SJSA1 (cell line): ENCODE results near the gene FTO. TPM values are rescaled to one million over a fixed set of nuclear protein-coding genes. Genes with fewer than 3 reads are reported as not detected.

Source experiments
- DNase-seq, 2 experiments: peaks; one replicate each; pipeline ENCODE4 v3.0.0-alpha.2; 2015 to 2020; ENCODE audit warnings: low spot score in 2 of 2, low read depth in 1 of 2
- H3K27ac ChIP-seq: fragments of 250-450 bp; sonication (Bioruptor Pico); 2 replicates; pipeline ENCODE4 v1.5.1; 2020; ENCODE audit warnings: mild to moderate bottlenecking, moderate library complexity
- H3K27me3 ChIP-seq: fragments of 250-450 bp; sonication (Bioruptor Pico); replicated peaks from 2 replicates; pipeline ENCODE4 v1.5.1; 2020; ENCODE audit warnings: mild to moderate bottlenecking, moderate library complexity
- H3K36me3 ChIP-seq: fragments of 250-450 bp; sonication (Bioruptor Pico); 2 replicates; pipeline ENCODE4 v1.5.1; 2020; ENCODE audit warnings: mild to moderate bottlenecking
- H3K4me1 ChIP-seq: fragments of 250-450 bp; sonication (Bioruptor Pico); replicated peaks from 2 replicates; pipeline ENCODE4 v1.6.1; 2021; ENCODE audit warnings: mild to moderate bottlenecking
- H3K4me3 ChIP-seq: fragments of 250-450 bp; sonication (Bioruptor Pico); 2 replicates; pipeline ENCODE4 v1.5.1; 2020; ENCODE audit warnings: mild to moderate bottlenecking
- H3K9me3 ChIP-seq: fragments of 250-450 bp; sonication (Bioruptor Pico); replicated peaks from 2 replicates; pipeline ENCODE4 v1.5.1; 2020; ENCODE audit warnings: mild to moderate bottlenecking
- total RNA-seq: library from RNA; depleted of rRNA; stranded (reverse); fragments of >200 nt; shearing (Covaris generic); gene quantifications from 2 replicates; pipeline ENCODE4 v1.2.3, GENCODE V29; 2014

FTO gene
- total RNA-seq, 1 experiment from 2014 or later = 106 TPM

GRCh38 chr16:53745086-53745485 lies 41.1 kb downstream of the FTO start:
- H3K4me3 ChIP-seq = no peak overlapping the region
- H3K9me3 ChIP-seq = no peaks in the 10 kb centered on the region
- H3K4me1 ChIP-seq = peaks cover 24% of the 10 kb centered on the region
- no peaks in the 10 kb centered on the region for H3K36me3 ChIP-seq
- DNase-seq = no peak
- peak overlapping the region; percentile 8; the same call in 1 of the 2 replicates for H3K27ac ChIP-seq
- H3K27me3 ChIP-seq = no peaks in the 10 kb centered on the region

- peak in 1 of 2 experiments; percentile 45 for DNase-seq
These were observed 41.9 kb downstream of the FTO start for GRCh38 chr16:53745753-53746266.

GRCh38 chr16:53752560-53752959 lies 48.6 kb downstream of the FTO start:
- Histone ChIP-seq H3K9me3 (no peaks in the 10 kb centered on the region), H3K4me3 (no peak overlapping the region), H3K36me3 (no peaks in the 10 kb centered on the region), H3K27ac (no peak overlapping the region), H3K4me1 (peaks cover 18% of the 10 kb centered on the region), H3K27me3 (no peaks in the 10 kb centered on the region)
- DNase-seq = no peak

More at GRCh38 chr16:53745753-53746266, 41.9 kb downstream of the FTO start:
- Histone ChIP-seq H3K27ac (peak overlapping the region; percentile 8; the same call in 1 of the 2 replicates), H3K4me3 (no peak overlapping the region), H3K36me3 (no peaks in the 10 kb centered on the region), H3K9me3 (no peaks in the 10 kb centered on the region), H3K4me1 (peaks cover 24% of the 10 kb centered on the region), H3K27me3 (no peaks in the 10 kb centered on the region)

- Histone ChIP-seq H3K36me3 (no peaks in the 10 kb centered on the region), H3K9me3 (no peaks in the 10 kb centered on the region), H3K4me3 (no peak overlapping the region), H3K4me1 (peaks cover 18% of the 10 kb centered on the region), H3K27ac (no peak overlapping the region), H3K27me3 (no peaks in the 10 kb centered on the region)
- no peak for DNase-seq
These were observed 49.5 kb downstream of the FTO start for GRCh38 chr16:53753431-53753830.

- peaks cover 18% of the 10 kb centered on the region for H3K4me1 ChIP-seq
- no peak overlapping the region for H3K27ac ChIP-seq
- H3K27me3 ChIP-seq = no peaks in the 10 kb centered on the region
- H3K4me3 ChIP-seq = no peak overlapping the region
- DNase-seq = no peak
- H3K36me3 ChIP-seq = no peaks in the 10 kb centered on the region
- no peaks in the 10 kb centered on the region for H3K9me3 ChIP-seq
These were observed 51.3 kb downstream of the FTO start for GRCh38 chr16:53755026-53755910.

- H3K36me3 ChIP-seq = no peaks in the 10 kb centered on the region
- H3K9me3 ChIP-seq = no peaks in the 10 kb centered on the region
- H3K27me3 ChIP-seq = no peaks in the 10 kb centered on the region
- H3K4me1 ChIP-seq = peaks cover 18% of the 10 kb centered on the region
- no peak for DNase-seq
- peak overlapping the region; percentile 5 for H3K27ac ChIP-seq
- H3K4me3 ChIP-seq = no peak overlapping the region
These were observed 52.5 kb downstream of the FTO start for GRCh38 chr16:53756275-53756996.

GRCh38 chr16:53757971-53758609 lies 54.1 kb downstream of the FTO start:
- DNase-seq = no peak
- Histone ChIP-seq H3K27ac (no peak overlapping the region), H3K9me3 (no peaks in the 10 kb centered on the region), H3K4me1 (peaks cover 23% of the 10 kb centered on the region), H3K27me3 (no peaks in the 10 kb centered on the region), H3K36me3 (no peaks in the 10 kb centered on the region), H3K4me3 (no peak overlapping the region)

- Histone ChIP-seq H3K4me1 (peaks cover 15% of the 10 kb centered on the region), H3K27me3 (no peaks in the 10 kb centered on the region), H3K4me3 (no peak overlapping the region), H3K27ac (no peak overlapping the region), H3K36me3 (no peaks in the 10 kb centered on the region), H3K9me3 (no peaks in the 10 kb centered on the region)
- no peak for DNase-seq
These were observed 58.2 kb downstream of the FTO start for GRCh38 chr16:53761962-53762703.

- no peak for DNase-seq
- no peaks in the 10 kb centered on the region for H3K36me3 ChIP-seq
- no peaks in the 10 kb centered on the region for H3K27me3 ChIP-seq
- no peaks in the 10 kb centered on the region for H3K9me3 ChIP-seq
- peaks cover 39% of the 10 kb centered on the region for H3K4me1 ChIP-seq
- H3K27ac ChIP-seq = no peak overlapping the region
- no peak overlapping the region for H3K4me3 ChIP-seq
These were observed 62.5 kb downstream of the FTO start for GRCh38 chr16:53766304-53767016.

GRCh38 chr16:53768167-53768566 lies 64.2 kb downstream of the FTO start:
- Histone ChIP-seq H3K36me3 (no peaks in the 10 kb centered on the region), H3K4me3 (no peak overlapping the region), H3K27me3 (no peaks in the 10 kb centered on the region), H3K27ac (peak overlapping the region; percentile 40), H3K4me1 (peaks cover 34% of the 10 kb centered on the region), H3K9me3 (no peaks in the 10 kb centered on the region)
- DNase-seq = no peak

- Histone ChIP-seq H3K4me3 (no peak overlapping the region), H3K4me1 (peaks cover 39% of the 10 kb centered on the region), H3K27me3 (no peaks in the 10 kb centered on the region), H3K27ac (peak overlapping the region; percentile 73), H3K9me3 (no peaks in the 10 kb centered on the region), H3K36me3 (no peaks in the 10 kb centered on the region)
- peak; percentile 76 to 93 for DNase-seq
These were observed 64.6 kb downstream of the FTO start for GRCh38 chr16:53768593-53768992.

- peaks cover 45% of the 10 kb centered on the region for H3K4me1 ChIP-seq
- peak overlapping the region; percentile 73 for H3K27ac ChIP-seq
- H3K27me3 ChIP-seq = no peaks in the 10 kb centered on the region
- H3K4me3 ChIP-seq = no peak overlapping the region
- DNase-seq = no peak
- no peaks in the 10 kb centered on the region for H3K9me3 ChIP-seq
- H3K36me3 ChIP-seq = no peaks in the 10 kb centered on the region
These were observed 65.2 kb downstream of the FTO start for GRCh38 chr16:53769185-53769584.
